HepG2 (cell line): ENCODE measurements around the gene MEG3.

ENCODE experiments used
- EZH2 ChIP-seq: conservative IDR thresholded peaks from 2 replicates; pipeline ENCODE4 v1.6.1; 2012; ENCODE audit warnings: mild to moderate bottlenecking, low read depth, low read length, moderate library complexity
- GLI4 ChIP-seq: sonication (generic); formaldehyde crosslinking; IDR thresholded peaks from 2 replicates; pipeline ENCODE4 v1.5.1; 2020; ENCODE audit warnings: missing genetic modification reagents, mild to moderate bottlenecking, moderate library complexity, borderline replicate concordance
- HNRNPL ChIP-seq: fragments of 200-400 bp; formaldehyde crosslinking; IDR thresholded peaks from 2 replicates; pipeline ENCODE4 v1.6.1; 2017; ENCODE audit warnings: mild to moderate bottlenecking, low read depth, low read length
- RAD21 ChIP-seq: fragments of 450-650 bp; formaldehyde crosslinking; IDR thresholded peaks from 2 replicates; pipeline ENCODE4 v1.5.0; 2020; ENCODE audit warnings: mild to moderate bottlenecking
- TFE3 ChIP-seq: IDR thresholded peaks from 2 replicates; pipeline ENCODE4 v1.6.1; 2016
- ZNF234 ChIP-seq: sonication (generic); formaldehyde crosslinking; conservative IDR thresholded peaks from 2 replicates; pipeline ENCODE4 v1.5.1; 2020; ENCODE audit warnings: mild to moderate bottlenecking, missing genetic modification reagents
- ZNF800 ChIP-seq: sonication (generic); formaldehyde crosslinking; IDR thresholded peaks from 2 replicates; pipeline ENCODE4 v1.4.0; 2020; ENCODE audit warnings: missing genetic modification reagents

- no peak for TF ChIP-seq RAD21
- TF ChIP-seq ZNF800 (CRISPR knock-in tag): no peak
- TF ChIP-seq TFE3 (CRISPR knock-in tag): no peak
- no peak for TF ChIP-seq HNRNPL
- no peak for TF ChIP-seq GLI4 (CRISPR knock-in tag)
- no peak for TF ChIP-seq ZNF234 (CRISPR knock-in tag)
- TF ChIP-seq EZH2: no peak
Observed at GRCh38 chr14:100894416-100894815, 68.5 kb downstream of the MEG3 start.
